ENCODE measurements around the gene SPIRE2. TPM values are rescaled to one million over a fixed set of nuclear protein-coding genes. Genes with fewer than 3 reads are reported as not detected.

The SPIRE2 gene
- total and polyA plus RNA-seq, 2 donors (not counting 1 experiment from before 2014, with no cell fraction given): 0.98 to 2.0 TPM

- ChIA-PET CTCF (interaction anchor here (0.8 kb wide), 1 partner anchor 78 kb away, joined by 3 read pairs; no protein-coding TSS in a partner anchor), POLR2A (no interaction called here)
- H3K4me3 ChIP-seq (ENCODE audit: control extremely low read depth in 1 of 5, extremely low read depth in 1 of 5, insufficient read depth in 1 of 5, low read depth in 2 of 5, low read length in 4 of 5): no peak overlapping the region
- no peaks in the 10 kb centered on the region for H3K4me1 ChIP-seq (ENCODE audit: control insufficient read depth in 2 of 2, insufficient read depth in 2 of 2, low read length in 2 of 2)
- Mint-ChIP-seq H3K27ac (no peak overlapping the region), H3K27me3 (no peaks in the 10 kb centered on the region), H3K4me1 (no peaks in the 10 kb centered on the region), H3K9me3 (ENCODE audit: insufficient read depth) (no peaks in the 10 kb centered on the region), H3K4me3 (no peak overlapping the region)
- H3K9me3 ChIP-seq (ENCODE audit: control extremely low read depth in 1 of 3, control insufficient read depth in 2 of 3, insufficient read depth in 1 of 3, low read length in 2 of 3): no peaks in the 10 kb centered on the region
- intact Hi-C loops (cut with micrococcal nuclease): no loop called here
- no peak overlapping the region for H3K27ac ChIP-seq (ENCODE audit: low read length in 2 of 2)
- H4K20me1 ChIP-seq (ENCODE audit: control insufficient read depth, insufficient read depth, low read length, poor library complexity, severe bottlenecking): no peaks in the 10 kb centered on the region
- no peak overlapping the region for H2AFZ ChIP-seq (ENCODE audit: insufficient read depth, low read depth, low read length, poor library complexity, severe bottlenecking)
- no peaks in the 10 kb centered on the region for H3K36me3 ChIP-seq (replicated peaks in 1 of 2; ENCODE audit: control extremely low read depth in 1 of 2, control insufficient read depth in 1 of 2, extremely low read depth in 1 of 2, insufficient read depth in 2 of 2, low read length in 1 of 2)
- H3K27me3 ChIP-seq (replicated peaks in 1 of 4; ENCODE audit: control extremely low read depth in 1 of 4, control insufficient read depth in 3 of 4, insufficient read depth in 4 of 4, low read length in 3 of 4): no peaks in the 10 kb centered on the region
- no peak overlapping the region for H3K9ac ChIP-seq (ENCODE audit: low read length)
- no peak for DNase-seq
- 89% methylated on average over 5 of the region's 7 CpGs for WGBS (ENCODE audit: insufficient coverage)
- TF ChIP-seq EZH2 (IDR thresholded peaks at IDR 0.05; ENCODE audit: borderline replicate concordance, insufficient read depth, low read depth, low read length, poor library complexity, severe bottlenecking) (no peak), CTCF (IDR thresholded peaks at IDR 0.05) (no peak)
- H3K4me2 ChIP-seq (replicated peaks; ENCODE audit: low read depth, low read length, poor library complexity, severe bottlenecking): no peak overlapping the region
- no peak for ATAC-seq (ENCODE audit: low read depth)
- no peaks in the 10 kb centered on the region for H3K79me2 ChIP-seq (ENCODE audit: control insufficient read depth, insufficient read depth, low read length)
Measured at GRCh38 chr16:89784406-89784805, 43.9 kb upstream of the SPIRE2 start.

- H3K27me3 ChIP-seq (replicated peaks in 1 of 4; ENCODE audit: control extremely low read depth in 1 of 4, control insufficient read depth in 3 of 4, insufficient read depth in 4 of 4, low read length in 3 of 4): no peaks in the 10 kb centered on the region
- DNase-seq (no peak), ATAC-seq (ENCODE audit: low read depth) (no peak)
- CTCF ChIA-PET: interaction anchor here (0.7 to 10.6 kb wide), 4 partner anchors 8 to 80 kb away, joined by 3 to 171 read pairs (median 4); no protein-coding TSS in a partner anchor
- H3K36me3 ChIP-seq (replicated peaks in 1 of 2; ENCODE audit: control extremely low read depth in 1 of 2, control insufficient read depth in 1 of 2, extremely low read depth in 1 of 2, insufficient read depth in 2 of 2, low read length in 1 of 2): no peaks in the 10 kb centered on the region
- no peak overlapping the region for H3K4me3 Mint-ChIP-seq
- H3K9me3 Mint-ChIP-seq (ENCODE audit: insufficient read depth): no peaks in the 10 kb centered on the region
- no peaks in the 10 kb centered on the region for H3K79me2 ChIP-seq (ENCODE audit: control insufficient read depth, insufficient read depth, low read length)
- H3K4me1 Mint-ChIP-seq: no peaks in the 10 kb centered on the region
- no peak overlapping the region for H3K9ac ChIP-seq (ENCODE audit: low read length)
- WGBS (ENCODE audit: insufficient coverage): 94% methylated on average over 7 of the region's 11 CpGs
- intact Hi-C loops (cut with micrococcal nuclease): no loop called here
- H3K4me3 ChIP-seq (ENCODE audit: control extremely low read depth in 1 of 5, extremely low read depth in 1 of 5, insufficient read depth in 1 of 5, low read depth in 2 of 5, low read length in 4 of 5): no peak overlapping the region
- H3K9me3 ChIP-seq (ENCODE audit: control extremely low read depth in 1 of 3, control insufficient read depth in 2 of 3, insufficient read depth in 1 of 3, low read length in 2 of 3): no peaks in the 10 kb centered on the region
- POLR2A ChIA-PET: no interaction called here
- no peaks in the 10 kb centered on the region for H3K4me1 ChIP-seq (ENCODE audit: control insufficient read depth in 2 of 2, insufficient read depth in 2 of 2, low read length in 2 of 2)
- no peaks in the 10 kb centered on the region for H3K27me3 Mint-ChIP-seq
- H3K27ac ChIP-seq (ENCODE audit: low read length in 2 of 2): no peak overlapping the region
- H3K27ac Mint-ChIP-seq: no peak overlapping the region
- no peaks in the 10 kb centered on the region for H4K20me1 ChIP-seq (ENCODE audit: control insufficient read depth, insufficient read depth, low read length, poor library complexity, severe bottlenecking)
- TF ChIP-seq CTCF (IDR thresholded peaks at IDR 0.05) (no peak), EZH2 (IDR thresholded peaks at IDR 0.05; ENCODE audit: borderline replicate concordance, insufficient read depth, low read depth, low read length, poor library complexity, severe bottlenecking) (no peak)
- H3K4me2 ChIP-seq (replicated peaks; ENCODE audit: low read depth, low read length, poor library complexity, severe bottlenecking): no peak overlapping the region
- no peak overlapping the region for H2AFZ ChIP-seq (ENCODE audit: insufficient read depth, low read depth, low read length, poor library complexity, severe bottlenecking)
Measured at GRCh38 chr16:89785523-89786155, 42.6 kb upstream of the SPIRE2 start.
